Measurements from ENCODE around the gene NEK11.

NEK11 gene

DNA sequence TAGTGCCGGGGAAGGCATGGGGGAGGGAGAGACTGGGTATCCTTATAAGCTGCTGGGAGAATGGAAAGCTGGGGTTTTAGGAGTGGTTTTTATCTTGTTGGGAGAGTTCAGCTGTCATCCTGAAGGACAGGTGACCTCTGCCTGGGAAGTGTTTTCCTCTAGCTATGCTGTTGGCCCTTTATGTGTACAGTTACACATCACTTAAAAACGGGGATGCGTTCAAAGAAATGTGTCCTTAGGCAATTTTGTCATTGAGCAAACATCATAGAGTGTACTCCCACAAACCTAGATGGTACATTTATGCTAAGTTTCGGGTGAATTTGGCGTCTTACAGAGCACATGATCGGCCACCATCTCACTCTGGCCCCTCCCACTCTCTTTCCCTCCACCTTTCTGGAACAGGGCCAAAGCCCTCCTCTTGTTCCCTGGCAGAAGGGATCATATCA is 190.6 kb downstream of the NEK11 start:
- no peaks in the 10 kb centered on the region for H3K79me2 ChIP-seq (ENCODE audit: insufficient read depth, low read length)
- no peaks in the 10 kb centered on the region for H3K36me3 ChIP-seq (ENCODE audit: insufficient read depth, low read length)
- no peak overlapping the region for H3K4me3 ChIP-seq (ENCODE audit: low read depth in 1 of 2, low read length in 2 of 2)
- H3K9ac ChIP-seq (ENCODE audit: low read depth, low read length): no peak overlapping the region
- no peak overlapping the region for H3K4me2 ChIP-seq (ENCODE audit: insufficient read depth, low read length)
- no peak for DNase-seq
- no peaks in the 10 kb centered on the region for H3K9me3 ChIP-seq (ENCODE audit: insufficient read depth, low read length, severe bottlenecking)
- ATAC-seq (ENCODE audit: insufficient read depth, low read depth): no peak
- no peaks in the 10 kb centered on the region for H3K4me1 ChIP-seq (ENCODE audit: insufficient read depth, low read length)
- H3K27me3 ChIP-seq (ENCODE audit: insufficient read depth, low read length, poor library complexity): no peaks in the 10 kb centered on the region
- no peak for TF ChIP-seq EZH2 (IDR thresholded peaks at IDR 0.05; ENCODE audit: borderline replicate concordance, low read depth, low read length, severe bottlenecking)
- TF ChIP-seq, protein P1, sequence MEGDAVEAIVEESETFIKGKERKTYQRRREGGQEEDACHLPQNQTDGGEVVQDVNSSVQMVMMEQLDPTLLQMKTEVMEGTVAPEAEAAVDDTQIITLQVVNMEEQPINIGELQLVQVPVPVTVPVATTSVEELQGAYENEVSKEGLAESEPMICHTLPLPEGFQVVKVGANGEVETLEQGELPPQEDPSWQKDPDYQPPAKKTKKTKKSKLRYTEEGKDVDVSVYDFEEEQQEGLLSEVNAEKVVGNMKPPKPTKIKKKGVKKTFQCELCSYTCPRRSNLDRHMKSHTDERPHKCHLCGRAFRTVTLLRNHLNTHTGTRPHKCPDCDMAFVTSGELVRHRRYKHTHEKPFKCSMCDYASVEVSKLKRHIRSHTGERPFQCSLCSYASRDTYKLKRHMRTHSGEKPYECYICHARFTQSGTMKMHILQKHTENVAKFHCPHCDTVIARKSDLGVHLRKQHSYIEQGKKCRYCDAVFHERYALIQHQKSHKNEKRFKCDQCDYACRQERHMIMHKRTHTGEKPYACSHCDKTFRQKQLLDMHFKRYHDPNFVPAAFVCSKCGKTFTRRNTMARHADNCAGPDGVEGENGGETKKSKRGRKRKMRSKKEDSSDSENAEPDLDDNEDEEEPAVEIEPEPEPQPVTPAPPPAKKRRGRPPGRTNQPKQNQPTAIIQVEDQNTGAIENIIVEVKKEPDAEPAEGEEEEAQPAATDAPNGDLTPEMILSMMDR (IDR thresholded peaks at IDR 0.05; ENCODE audit: borderline replicate concordance, extremely low read depth, low read length, poor library complexity, severe bottlenecking): no peak
- no peak overlapping the region for H3K27ac ChIP-seq (ENCODE audit: low read length)
- no peak overlapping the region for H2AFZ ChIP-seq (ENCODE audit: low read depth, low read length)
- no peaks in the 10 kb centered on the region for H4K20me1 ChIP-seq (ENCODE audit: insufficient read depth, low read length)

DNA sequence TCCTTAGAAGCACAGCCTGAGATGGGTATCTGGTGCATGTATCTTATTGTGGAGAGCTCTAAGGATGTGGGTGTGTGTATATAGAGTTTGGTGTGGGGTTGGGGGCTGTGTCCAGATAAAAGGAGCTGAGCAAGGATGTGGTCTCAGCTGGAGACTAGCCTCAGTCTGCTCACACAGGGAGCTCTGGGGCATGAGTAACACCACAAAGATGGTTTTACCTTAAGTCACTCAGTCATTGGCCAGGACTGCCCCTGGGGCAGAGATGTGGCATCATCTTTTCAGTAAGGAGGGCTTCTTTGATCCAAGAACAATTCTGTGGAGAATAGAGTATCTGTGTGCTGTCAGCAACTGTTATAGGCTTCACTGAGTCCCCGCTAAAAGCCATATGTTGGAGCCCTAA is 191.5 kb downstream of the NEK11 start:
- DNase-seq (no peak), ATAC-seq (ENCODE audit: insufficient read depth, low read depth) (no peak)
- H4K20me1 ChIP-seq (ENCODE audit: insufficient read depth, low read length): no peaks in the 10 kb centered on the region
- H3K4me3 ChIP-seq (ENCODE audit: low read depth in 1 of 2, low read length in 2 of 2): no peak overlapping the region
- no peaks in the 10 kb centered on the region for H3K79me2 ChIP-seq (ENCODE audit: insufficient read depth, low read length)
- H3K4me1 ChIP-seq (ENCODE audit: insufficient read depth, low read length): no peaks in the 10 kb centered on the region
- H3K36me3 ChIP-seq (ENCODE audit: insufficient read depth, low read length): no peaks in the 10 kb centered on the region
- no peak overlapping the region for H3K4me2 ChIP-seq (ENCODE audit: insufficient read depth, low read length)
- no peaks in the 10 kb centered on the region for H3K9me3 ChIP-seq (ENCODE audit: insufficient read depth, low read length, severe bottlenecking)
- no peak overlapping the region for H3K9ac ChIP-seq (ENCODE audit: low read depth, low read length)
- no peak overlapping the region for H2AFZ ChIP-seq (ENCODE audit: low read depth, low read length)
- no peak overlapping the region for H3K27ac ChIP-seq (ENCODE audit: low read length)
- no peaks in the 10 kb centered on the region for H3K27me3 ChIP-seq (ENCODE audit: insufficient read depth, low read length, poor library complexity)
- no peak for TF ChIP-seq EZH2 (IDR thresholded peaks at IDR 0.05; ENCODE audit: borderline replicate concordance, low read depth, low read length, severe bottlenecking)
- TF ChIP-seq, protein P1 (IDR thresholded peaks at IDR 0.05; ENCODE audit: borderline replicate concordance, extremely low read depth, low read length, poor library complexity, severe bottlenecking): no peak

DNA sequence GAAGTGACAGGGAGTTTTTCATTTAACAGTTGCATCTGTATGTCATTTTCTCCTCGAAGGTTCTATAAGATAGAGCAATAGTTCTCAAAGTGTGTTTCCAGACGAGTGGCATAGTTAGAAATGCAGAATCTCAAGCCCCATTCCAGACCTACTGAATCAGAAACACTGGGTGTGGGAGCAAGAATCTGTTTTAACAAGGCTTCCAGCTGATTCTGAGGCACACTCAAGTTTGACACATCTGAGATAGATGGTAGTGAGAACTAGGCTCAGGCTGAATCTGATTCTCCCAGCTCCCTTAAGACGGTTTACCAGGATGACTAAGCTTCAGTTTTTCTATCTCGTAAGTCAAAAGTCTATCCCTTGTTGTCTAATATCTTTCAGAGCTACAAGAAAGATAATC is 195.1 kb downstream of the NEK11 start:
- no peak for ATAC-seq (ENCODE audit: insufficient read depth, low read depth)
- no peaks in the 10 kb centered on the region for H3K9me3 ChIP-seq (ENCODE audit: insufficient read depth, low read length, severe bottlenecking)
- H3K4me2 ChIP-seq (ENCODE audit: insufficient read depth, low read length): no peak overlapping the region
- no peaks in the 10 kb centered on the region for H3K79me2 ChIP-seq (ENCODE audit: insufficient read depth, low read length)
- no peaks in the 10 kb centered on the region for H4K20me1 ChIP-seq (ENCODE audit: insufficient read depth, low read length)
- H3K4me3 ChIP-seq (ENCODE audit: low read depth in 1 of 2, low read length in 2 of 2): no peak overlapping the region
- no peaks in the 10 kb centered on the region for H3K36me3 ChIP-seq (ENCODE audit: insufficient read depth, low read length)
- H3K27me3 ChIP-seq (ENCODE audit: insufficient read depth, low read length, poor library complexity): no peaks in the 10 kb centered on the region
- DNase-seq: no peak
- no peaks in the 10 kb centered on the region for H3K4me1 ChIP-seq (ENCODE audit: insufficient read depth, low read length)
- no peak overlapping the region for H3K9ac ChIP-seq (ENCODE audit: low read depth, low read length)
- TF ChIP-seq, protein P1 (IDR thresholded peaks at IDR 0.05; ENCODE audit: borderline replicate concordance, extremely low read depth, low read length, poor library complexity, severe bottlenecking): no peak
- no peak for TF ChIP-seq EZH2 (IDR thresholded peaks at IDR 0.05; ENCODE audit: borderline replicate concordance, low read depth, low read length, severe bottlenecking)
- no peak overlapping the region for H3K27ac ChIP-seq (ENCODE audit: low read length)
- no peak overlapping the region for H2AFZ ChIP-seq (ENCODE audit: low read depth, low read length)

DNA sequence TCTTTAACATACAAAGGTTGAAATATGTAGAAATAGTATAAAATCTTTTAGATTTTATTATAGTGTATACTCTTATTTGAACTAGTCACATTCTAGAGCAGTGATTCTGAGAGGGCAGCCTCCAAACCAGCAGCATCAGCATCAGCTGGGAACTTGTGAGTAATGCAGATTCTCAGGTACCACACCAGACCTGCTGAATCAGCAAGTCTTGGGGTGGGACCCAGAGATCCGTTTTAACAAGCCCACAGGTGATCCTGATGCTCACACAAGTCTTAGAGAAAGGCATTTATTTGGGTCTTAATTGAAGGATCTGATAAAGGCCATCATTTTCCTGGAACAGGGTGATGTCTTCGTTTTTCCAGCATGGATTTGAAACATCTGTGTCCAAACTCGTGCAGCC is 195.9 kb downstream of the NEK11 start:
- no peaks in the 10 kb centered on the region for H3K9me3 ChIP-seq (ENCODE audit: insufficient read depth, low read length, severe bottlenecking)
- no peak overlapping the region for H3K4me3 ChIP-seq (ENCODE audit: low read depth in 1 of 2, low read length in 2 of 2)
- no peak for TF ChIP-seq EZH2 (IDR thresholded peaks at IDR 0.05; ENCODE audit: borderline replicate concordance, low read depth, low read length, severe bottlenecking)
- no peaks in the 10 kb centered on the region for H3K36me3 ChIP-seq (ENCODE audit: insufficient read depth, low read length)
- H2AFZ ChIP-seq (ENCODE audit: low read depth, low read length): no peak overlapping the region
- H3K27ac ChIP-seq (ENCODE audit: low read length): no peak overlapping the region
- H4K20me1 ChIP-seq (ENCODE audit: insufficient read depth, low read length): no peaks in the 10 kb centered on the region
- no peaks in the 10 kb centered on the region for H3K27me3 ChIP-seq (ENCODE audit: insufficient read depth, low read length, poor library complexity)
- ATAC-seq (ENCODE audit: insufficient read depth, low read depth): no peak
- no peaks in the 10 kb centered on the region for H3K79me2 ChIP-seq (ENCODE audit: insufficient read depth, low read length)
- H3K9ac ChIP-seq (ENCODE audit: low read depth, low read length): no peak overlapping the region
- H3K4me2 ChIP-seq (ENCODE audit: insufficient read depth, low read length): no peak overlapping the region
- H3K4me1 ChIP-seq (ENCODE audit: insufficient read depth, low read length): no peaks in the 10 kb centered on the region
- DNase-seq: no peak

Data from DND-41 (cell line).